H9 (cell line): Measurements from ENCODE around the gene CTIF. TPM values are rescaled to one million over a fixed set of nuclear protein-coding genes. Genes with fewer than 3 reads are reported as not detected.

ENCODE experiments used
- DNase-seq: peaks from one replicate; pipeline ENCODE4 v3.0.0-alpha.2; 2017
- H2AFZ ChIP-seq: one replicate; pipeline ENCODE4 v1.6.1; 2013; ENCODE audit warnings: mild to moderate bottlenecking, low read length, control low read depth, moderate library complexity
- H2AK5ac ChIP-seq: 2 replicates; pipeline ENCODE4 v1.6.1; 2013; ENCODE audit warnings: low read length, control low read depth, mixed read lengths; ENCODE audit not compliant: insufficient read length
- H2BK120ac ChIP-seq: one replicate; pipeline ENCODE4 v1.6.1; 2013; ENCODE audit warnings: low read depth, mild to moderate bottlenecking, low read length, control low read depth, inconsistent platforms; ENCODE audit not compliant: poor library complexity, severe bottlenecking
- H2BK12ac ChIP-seq: 2 replicates; pipeline ENCODE4 v1.6.1; 2013; ENCODE audit warnings: low read length, control low read depth, mixed read lengths, low read depth; ENCODE audit not compliant: insufficient read length
- H2BK15ac ChIP-seq: 2 replicates; pipeline ENCODE4 v1.6.1; 2013; ENCODE audit warnings: low read depth, low read length, control low read depth
- H2BK20ac ChIP-seq: one replicate; pipeline ENCODE4 v1.6.1; 2013; ENCODE audit warnings: low read depth, mild to moderate bottlenecking, low read length, control low read depth, inconsistent platforms; ENCODE audit not compliant: poor library complexity, severe bottlenecking
- H2BK5ac ChIP-seq: 2 replicates; pipeline ENCODE4 v1.6.1; 2013; ENCODE audit warnings: low read length, control low read depth, mixed read lengths; ENCODE audit not compliant: insufficient read length
- H3K14ac ChIP-seq: 2 replicates; pipeline ENCODE4 v1.6.1; 2013; ENCODE audit warnings: low read length, control low read depth; ENCODE audit not compliant: insufficient read depth
- H3K18ac ChIP-seq: 2 replicates; pipeline ENCODE4 v1.6.1; 2013; ENCODE audit warnings: low read depth, mild to moderate bottlenecking, mixed read lengths, low read length, control low read depth; ENCODE audit not compliant: insufficient read length
- H3K23ac ChIP-seq: 2 replicates; pipeline ENCODE4 v1.6.1; 2013; ENCODE audit warnings: low read length, control low read depth, mixed read lengths, low read depth; ENCODE audit not compliant: insufficient read length
- H3K23me2 ChIP-seq: 2 replicates; pipeline ENCODE4 v1.6.1; 2013; ENCODE audit warnings: low read depth, mild to moderate bottlenecking, mixed read lengths, low read length, control low read depth; ENCODE audit not compliant: insufficient read length, poor library complexity, severe bottlenecking
- H3K27ac ChIP-seq: 2 replicates; pipeline ENCODE4 v1.5.1; 2013; ENCODE audit warnings: low read length, control low read depth, mixed read lengths, low read depth; ENCODE audit not compliant: insufficient read length
- H3K27me3 ChIP-seq: 2 replicates; pipeline ENCODE4 v1.6.1; 2013; ENCODE audit warnings: low read length, control low read depth, inconsistent platforms; ENCODE audit not compliant: insufficient read depth
- H3K4ac ChIP-seq: 2 replicates; pipeline ENCODE4 v1.6.1; 2013; ENCODE audit warnings: low read depth, mild to moderate bottlenecking, control low read depth, inconsistent platforms, low read length, moderate library complexity
- H3K4me1 ChIP-seq: 2 replicates; pipeline ENCODE4 v1.6.1; 2013; ENCODE audit warnings: low read length, control low read depth, inconsistent platforms; ENCODE audit not compliant: insufficient read depth
- H3K4me2 ChIP-seq: 2 replicates; pipeline ENCODE4 v1.6.1; 2013; ENCODE audit warnings: low read length, control low read depth, mixed read lengths; ENCODE audit not compliant: insufficient read length, insufficient read depth
- H3K56ac ChIP-seq: 2 replicates; pipeline ENCODE4 v1.6.1; 2013; ENCODE audit warnings: low read depth, mild to moderate bottlenecking, mixed read lengths, low read length, control low read depth; ENCODE audit not compliant: insufficient read length
- H3K79me1 ChIP-seq: 2 replicates; pipeline ENCODE4 v1.6.1; 2013; ENCODE audit warnings: low read depth, mild to moderate bottlenecking, moderate library complexity, low read length, control low read depth, inconsistent platforms; ENCODE audit not compliant: insufficient read depth, poor library complexity, severe bottlenecking
- H3K79me2 ChIP-seq: 2 replicates; pipeline ENCODE4 v1.6.1; 2013; ENCODE audit warnings: low read length, control low read depth, inconsistent platforms; ENCODE audit not compliant: insufficient read depth
- H3K9ac ChIP-seq: 2 replicates; pipeline ENCODE4 v1.6.1; 2013; ENCODE audit warnings: low read length, control low read depth, mixed read lengths; ENCODE audit not compliant: insufficient read length; ENCODE audit errors: extremely low read depth
- H3K9me3 ChIP-seq: one replicate; pipeline ENCODE4 v1.6.1; 2013; ENCODE audit warnings: low read depth, low read length, inconsistent platforms; ENCODE audit not compliant: control insufficient read depth
- H3T11ph ChIP-seq: one replicate; pipeline ENCODE4 v1.6.1; 2013; ENCODE audit warnings: mild to moderate bottlenecking, low read length, control low read depth, inconsistent platforms
- H4K20me1 ChIP-seq: one replicate; pipeline ENCODE4 v1.6.1; 2013; ENCODE audit not compliant: control insufficient read depth, insufficient read length, insufficient read depth
- H4K5ac ChIP-seq: 2 replicates; pipeline ENCODE4 v1.6.1; 2013; ENCODE audit warnings: low read depth, mild to moderate bottlenecking, mixed read lengths, low read length, control low read depth; ENCODE audit not compliant: insufficient read length
- H4K8ac ChIP-seq: replicated peaks from 2 replicates; pipeline ENCODE4 v1.6.1; 2013; ENCODE audit warnings: low read length, control low read depth, mixed read lengths, low read depth; ENCODE audit not compliant: insufficient read length
- H4K91ac ChIP-seq: 2 replicates; pipeline ENCODE4 v1.6.1; 2013; ENCODE audit warnings: low read depth, mild to moderate bottlenecking, moderate library complexity, mixed read lengths, low read length, control low read depth; ENCODE audit not compliant: insufficient read length
- H3K27ac Mint-ChIP-seq, 3 experiments: 2 replicates in 2 of 3; 3 replicates in 1 of 3; pipeline ENCODE4 v1.8.0; 2020 to 2021; ENCODE audit warnings: mixed read lengths in 3 of 3, mild to moderate bottlenecking in 1 of 3, moderate library complexity in 1 of 3
- H3K27me3 Mint-ChIP-seq: 2 replicates; pipeline ENCODE4 v1.8.0; 2021; ENCODE audit warnings: low read depth, mild to moderate bottlenecking, moderate library complexity, mixed read lengths
- H3K36me3 Mint-ChIP-seq, 3 experiments: 2 replicates in 2 of 3; 3 replicates in 1 of 3; pipeline ENCODE4 v1.8.0; 2020 to 2021; ENCODE audit warnings: low read depth in 3 of 3, mixed read lengths in 3 of 3; ENCODE audit not compliant: insufficient read depth in 1 of 3
- H3K4me1 Mint-ChIP-seq, 2 experiments: 2 replicates each; pipeline ENCODE4 v1.8.0; 2020; ENCODE audit warnings: mixed read lengths in 2 of 2
- H3K4me3 Mint-ChIP-seq, 2 experiments: 2 replicates in 1 of 2; 3 replicates in 1 of 2; pipeline ENCODE4 v1.8.0; 2020 to 2021; ENCODE audit warnings: mild to moderate bottlenecking in 2 of 2, mixed read lengths in 2 of 2, moderate library complexity in 1 of 2
- H3K9me3 Mint-ChIP-seq, 2 experiments: 2 replicates in 1 of 2; 3 replicates in 1 of 2; pipeline ENCODE4 v1.8.0; 2020; ENCODE audit warnings: mild to moderate bottlenecking in 2 of 2, mixed read lengths in 2 of 2, moderate library complexity in 1 of 2
- WGBS: extraction: QIAGEN DNeasy Blood & Tissue Kit; methylation state at CpG from one replicate; pipeline ENCODE4 v1.1.7; 2013; ENCODE audit warnings: missing lambda C conversion rate, low lambda C conversion rate, mixed read lengths; ENCODE audit not compliant: insufficient read length; ENCODE audit errors: extremely low coverage; 5-methylcytosine and 5-hydroxymethylcytosine counted together
- total RNA-seq: library from RNA; stranded (reverse); gene quantifications from 2 replicates; pipeline ENCODE4 v1.2.1, GENCODE V29; 2021
- TF ChIP-seq, protein P1 (sequence below): fragments of 200-600 bp; sonication (generic); conservative IDR thresholded peaks from 3 replicates; pipeline ENCODE4 v1.8.0; 2021; ENCODE audit warnings: antibody characterized with exemption, mild to moderate bottlenecking

CTIF gene
- total RNA-seq, 1 experiment from 2014 or later: 15.8 TPM

DNA sequence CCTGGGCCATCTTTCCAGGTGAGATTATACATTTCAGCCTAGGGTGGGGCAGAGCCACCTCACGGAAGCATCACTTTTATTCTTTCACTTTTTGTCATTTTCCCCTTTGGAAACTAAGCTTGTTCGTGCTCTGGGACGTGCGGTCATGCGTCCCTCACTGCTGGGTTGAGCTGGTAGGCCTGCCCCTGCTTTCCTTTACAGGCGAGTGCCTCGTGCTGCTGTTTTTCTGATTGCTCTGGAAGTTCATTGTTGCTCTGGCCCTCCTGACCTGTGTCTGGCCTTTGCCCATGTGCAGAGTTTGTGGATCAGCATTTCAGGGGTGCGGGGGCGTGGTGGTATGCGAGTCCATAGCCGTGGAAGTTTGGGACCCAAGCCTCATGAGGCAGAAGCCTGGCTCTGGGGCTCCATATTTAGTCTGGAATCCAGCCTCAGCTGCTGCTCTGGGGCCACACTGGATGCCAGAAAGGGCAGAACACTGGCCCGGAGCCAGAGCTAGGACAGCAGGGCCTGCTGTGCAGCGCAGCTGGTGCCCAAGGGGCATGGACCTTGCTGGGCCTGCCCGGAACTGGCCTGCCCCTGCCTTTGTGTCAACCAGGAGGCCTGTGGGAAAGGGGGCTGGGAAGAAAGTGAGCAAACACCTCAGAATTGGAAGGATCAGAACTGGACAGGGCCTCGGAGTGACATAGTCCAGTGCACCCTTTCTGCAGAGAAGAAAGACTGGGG lies 51.1 kb downstream of the CTIF start:
- Histone ChIP-seq H2AK5ac (no peak overlapping the region), H3K4me2 (no peak overlapping the region), H3K79me2 (no peaks in the 10 kb centered on the region), H3K79me1 (no peaks in the 10 kb centered on the region), H3K18ac (no peak overlapping the region), H4K5ac (no peak overlapping the region), H4K20me1 (no peaks in the 10 kb centered on the region), H3K56ac (no peak overlapping the region), H3K23ac (no peak overlapping the region), H2BK12ac (no peak overlapping the region), H3K14ac (no peak overlapping the region), H2BK5ac (no peak overlapping the region), H4K8ac (no peak overlapping the region), H2BK15ac (no peak overlapping the region), H3K23me2 (no peaks in the 10 kb centered on the region), H4K91ac (no peak overlapping the region), H3K4ac (no peak overlapping the region), H3K9ac (no peak overlapping the region), H3K27me3 (no peaks in the 10 kb centered on the region), H3K9me3 (no peaks in the 10 kb centered on the region), H3K4me1 (no peaks in the 10 kb centered on the region), H2AFZ (no peak overlapping the region), H2BK120ac (no peak overlapping the region), H3K27ac (no peak overlapping the region), H2BK20ac (no peak overlapping the region), H3T11ph (no peak overlapping the region)
- TF ChIP-seq, protein P1, sequence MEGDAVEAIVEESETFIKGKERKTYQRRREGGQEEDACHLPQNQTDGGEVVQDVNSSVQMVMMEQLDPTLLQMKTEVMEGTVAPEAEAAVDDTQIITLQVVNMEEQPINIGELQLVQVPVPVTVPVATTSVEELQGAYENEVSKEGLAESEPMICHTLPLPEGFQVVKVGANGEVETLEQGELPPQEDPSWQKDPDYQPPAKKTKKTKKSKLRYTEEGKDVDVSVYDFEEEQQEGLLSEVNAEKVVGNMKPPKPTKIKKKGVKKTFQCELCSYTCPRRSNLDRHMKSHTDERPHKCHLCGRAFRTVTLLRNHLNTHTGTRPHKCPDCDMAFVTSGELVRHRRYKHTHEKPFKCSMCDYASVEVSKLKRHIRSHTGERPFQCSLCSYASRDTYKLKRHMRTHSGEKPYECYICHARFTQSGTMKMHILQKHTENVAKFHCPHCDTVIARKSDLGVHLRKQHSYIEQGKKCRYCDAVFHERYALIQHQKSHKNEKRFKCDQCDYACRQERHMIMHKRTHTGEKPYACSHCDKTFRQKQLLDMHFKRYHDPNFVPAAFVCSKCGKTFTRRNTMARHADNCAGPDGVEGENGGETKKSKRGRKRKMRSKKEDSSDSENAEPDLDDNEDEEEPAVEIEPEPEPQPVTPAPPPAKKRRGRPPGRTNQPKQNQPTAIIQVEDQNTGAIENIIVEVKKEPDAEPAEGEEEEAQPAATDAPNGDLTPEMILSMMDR: no peak
- DNase-seq: no peak
- H3K36me3 Mint-ChIP-seq: no peaks in the 10 kb centered on the region; a peak in 3 of 7 replicates
- H3K4me3 Mint-ChIP-seq: no peak overlapping the region
- WGBS: no CpG with 5 or more reads among the region's 15 CpGs
- no peaks in the 10 kb centered on the region for H3K9me3 Mint-ChIP-seq
- H3K4me1 Mint-ChIP-seq: peaks cover 14 to 15% of the 10 kb centered on the region in 2 experiments
- no peaks in the 10 kb centered on the region; the same call in 1 of the 2 replicates for H3K27me3 Mint-ChIP-seq
- H3K27ac Mint-ChIP-seq: no peak overlapping the region; a peak in 1 of 7 replicates
